Spleen (tissue), 7 donors: ENCODE results near the gene AP3B1.

ENCODE experiments used
- CTCF ChIP-seq, 11 experiments: fragments of 200-600 bp in 7 of 11; fragments of 450-650 bp in 4 of 11; sonication (generic) in 4 of 11; IDR thresholded peaks in 8 of 11; conservative IDR thresholded peaks in 3 of 11; 1 replicate in 7 of 11; 2 replicates in 4 of 11; pipeline versions ENCODE4 v1.4.0 to v1.8.0; 2016 to 2021; ENCODE audit warnings: antibody characterized with exemption in 11 of 11, inconsistent platforms in 4 of 11, mild to moderate bottlenecking in 1 of 11
- POLR2A ChIP-seq, 3 donors: fragments of 450-650 bp; IDR thresholded peaks; one replicate each; pipeline ENCODE4 v1.5.1; 2017; ENCODE audit warnings: antibody characterized with exemption in 3 of 3, mild to moderate bottlenecking in 1 of 3
- donor health status: DM: no; HTN: no; CAD: no; lungs with moderate emphysema.
- donor health status: DM: no; HTN: no; CAD: no.
- donor health status: DM: no; HTN: no; CAD: no.

DNA sequence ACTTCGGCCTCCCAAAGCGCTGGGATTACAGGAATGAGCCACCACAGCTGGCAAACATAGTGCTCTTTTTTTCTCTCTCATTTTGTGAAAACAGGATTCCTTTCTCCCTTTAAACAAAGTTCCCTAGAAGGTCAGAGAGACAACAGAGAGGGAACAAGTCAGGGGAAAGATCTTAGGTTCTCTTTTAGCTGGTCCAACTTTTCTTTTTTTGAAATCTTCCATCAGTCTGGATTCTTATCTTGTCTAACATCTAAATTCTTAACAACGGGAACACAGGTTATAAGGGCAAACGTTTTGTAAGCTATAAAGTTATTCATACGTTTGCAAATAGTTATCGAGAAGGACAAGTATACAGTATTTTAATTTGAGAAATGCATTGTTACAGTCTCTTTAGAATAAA is 294.3 kb downstream of the AP3B1 start:
- no peak for TF ChIP-seq POLR2A (IDR thresholded peaks at IDR 0.05)
- no peak for TF ChIP-seq CTCF (IDR thresholded peaks at IDR 0.05 in 8 of 11, conservative IDR thresholded peaks at IDR 0.05 in 3 of 11)
